ENCODE measurements around the gene ICAM5. TPM values are rescaled to one million over a fixed set of nuclear protein-coding genes. Genes with fewer than 3 reads are reported as not detected.

The ICAM5 gene
- total RNA-seq, 1 experiment from 2014 or later, result 19.5 TPM

DNA sequence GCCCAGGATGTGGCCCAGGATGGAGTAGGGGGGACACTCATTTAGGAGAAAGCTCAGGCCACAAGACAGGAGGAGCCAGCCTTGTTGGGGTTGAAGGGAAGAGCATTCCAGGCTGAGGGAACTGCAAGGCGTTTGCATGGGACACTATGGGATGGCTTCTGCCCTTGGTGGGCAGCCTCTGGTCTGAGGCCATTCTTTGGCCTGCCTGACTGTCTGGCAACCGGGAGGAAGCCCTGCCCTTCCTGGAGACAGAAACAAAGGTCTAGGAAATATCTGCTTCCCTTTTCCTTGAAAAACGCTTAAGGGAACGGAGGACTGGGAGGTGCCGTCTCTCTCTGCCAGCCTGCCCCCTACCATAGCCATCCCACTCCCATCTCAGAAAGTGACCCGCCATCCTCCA is 21.7 kb upstream of the ICAM5 start:
- no TSS peak for BruUV-seq (replicated peaks)
- TF ChIP-seq TCF7L2 (IDR thresholded peaks at IDR 0.05; ENCODE audit: low read depth, low read length), result no peak
- TF ChIP-seq, protein P1, sequence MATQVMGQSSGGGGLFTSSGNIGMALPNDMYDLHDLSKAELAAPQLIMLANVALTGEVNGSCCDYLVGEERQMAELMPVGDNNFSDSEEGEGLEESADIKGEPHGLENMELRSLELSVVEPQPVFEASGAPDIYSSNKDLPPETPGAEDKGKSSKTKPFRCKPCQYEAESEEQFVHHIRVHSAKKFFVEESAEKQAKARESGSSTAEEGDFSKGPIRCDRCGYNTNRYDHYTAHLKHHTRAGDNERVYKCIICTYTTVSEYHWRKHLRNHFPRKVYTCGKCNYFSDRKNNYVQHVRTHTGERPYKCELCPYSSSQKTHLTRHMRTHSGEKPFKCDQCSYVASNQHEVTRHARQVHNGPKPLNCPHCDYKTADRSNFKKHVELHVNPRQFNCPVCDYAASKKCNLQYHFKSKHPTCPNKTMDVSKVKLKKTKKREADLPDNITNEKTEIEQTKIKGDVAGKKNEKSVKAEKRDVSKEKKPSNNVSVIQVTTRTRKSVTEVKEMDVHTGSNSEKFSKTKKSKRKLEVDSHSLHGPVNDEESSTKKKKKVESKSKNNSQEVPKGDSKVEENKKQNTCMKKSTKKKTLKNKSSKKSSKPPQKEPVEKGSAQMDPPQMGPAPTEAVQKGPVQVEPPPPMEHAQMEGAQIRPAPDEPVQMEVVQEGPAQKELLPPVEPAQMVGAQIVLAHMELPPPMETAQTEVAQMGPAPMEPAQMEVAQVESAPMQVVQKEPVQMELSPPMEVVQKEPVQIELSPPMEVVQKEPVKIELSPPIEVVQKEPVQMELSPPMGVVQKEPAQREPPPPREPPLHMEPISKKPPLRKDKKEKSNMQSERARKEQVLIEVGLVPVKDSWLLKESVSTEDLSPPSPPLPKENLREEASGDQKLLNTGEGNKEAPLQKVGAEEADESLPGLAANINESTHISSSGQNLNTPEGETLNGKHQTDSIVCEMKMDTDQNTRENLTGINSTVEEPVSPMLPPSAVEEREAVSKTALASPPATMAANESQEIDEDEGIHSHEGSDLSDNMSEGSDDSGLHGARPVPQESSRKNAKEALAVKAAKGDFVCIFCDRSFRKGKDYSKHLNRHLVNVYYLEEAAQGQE (IDR thresholded peaks at IDR 0.05; ENCODE audit: insufficient read depth in 1 of 2, low read depth in 2 of 2, low read length in 1 of 2), result no peak
- in situ Hi-C loops (cut with HindIII; ENCODE audit: low pct_unique_long_range_greater_than_20kb, low sequenced_read_pairs), result no loop called here
- CTCF ChIA-PET, result no interaction called here
- DNase-seq (ENCODE audit: low read depth, low spot score) (no peak), ATAC-seq (no peak)
- POLR2A ChIA-PET, result interaction anchor here (0.5 kb wide), 1 partner anchor 135 kb away, joined by 4 read pairs; no protein-coding TSS in a partner anchor
- no peak overlapping the region for H3K27ac ChIP-seq (ENCODE audit: low read length)
- no peaks in the 10 kb centered on the region for H3K27me3 ChIP-seq (ENCODE audit: control insufficient read depth, insufficient read depth, low read length)
- no peaks in the 10 kb centered on the region for H3K9me3 ChIP-seq (ENCODE audit: control insufficient read depth, insufficient read depth, low read depth, low read length)
- no peak overlapping the region for H3K4me3 ChIP-seq (ENCODE audit: low read depth in 2 of 2, low read length in 2 of 2)
- peaks cover 4% of the 10 kb centered on the region for H3K4me1 ChIP-seq (ENCODE audit: control insufficient read depth, insufficient read depth, low read length)
- intact Hi-C loops (cut with micrococcal nuclease; ENCODE audit: unreplicated experiment), result no loop called here
- no peaks in the 10 kb centered on the region for H3K36me3 ChIP-seq (ENCODE audit: control insufficient read depth, insufficient read depth, low read length)

DNA sequence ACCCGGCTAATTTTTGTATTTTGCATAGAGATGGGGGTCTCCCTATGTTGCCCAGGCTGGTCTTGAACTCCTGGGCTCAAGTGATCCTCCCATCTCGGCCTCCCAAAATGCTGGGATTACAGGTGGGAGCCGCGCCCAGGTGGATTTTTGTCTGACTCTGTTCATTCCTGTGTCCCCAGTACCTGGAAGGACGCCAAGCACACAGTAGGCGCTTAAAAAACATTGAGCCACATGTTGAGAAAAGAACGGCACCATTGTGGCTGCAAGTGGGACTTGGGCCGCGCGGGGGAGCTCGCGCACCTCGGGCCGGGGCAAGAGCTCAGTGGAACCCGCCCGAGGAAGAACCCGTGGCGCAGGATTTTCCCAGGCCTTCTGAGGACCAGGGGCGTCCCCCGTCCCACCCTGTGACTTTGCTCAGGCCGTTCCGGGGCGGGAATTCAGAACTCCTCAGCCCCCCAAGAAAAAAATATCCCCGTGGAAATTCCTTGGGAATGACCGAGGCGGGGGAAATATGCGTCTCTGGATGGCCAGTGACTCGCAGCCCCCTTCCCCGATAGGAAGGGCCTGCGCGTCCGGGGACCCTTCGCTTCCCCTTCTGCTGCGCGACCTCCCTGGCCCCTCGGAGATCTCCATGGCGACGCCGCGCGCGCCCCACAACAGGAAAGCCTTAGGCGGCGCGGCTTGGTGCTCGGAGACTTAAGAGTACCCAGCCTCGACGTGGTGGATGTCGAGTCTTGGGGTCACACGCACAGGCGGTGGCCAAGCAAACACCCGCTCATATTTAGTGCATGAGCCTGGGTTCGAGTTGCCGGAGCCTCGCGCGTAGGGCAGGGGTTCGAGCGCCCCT is 20.2 kb upstream of the ICAM5 start:
- ChIA-PET POLR2A (no interaction called here), CTCF (interaction anchor here (0.7 to 2.6 kb wide), 4 partner anchors 11 to 454 kb away, joined by 3 to 17 read pairs (median 4); partner anchors contain the start of gene ICAM5)
- H3K9me3 ChIP-seq (ENCODE audit: control insufficient read depth, insufficient read depth, low read depth, low read length), result no peaks in the 10 kb centered on the region
- H3K36me3 ChIP-seq (ENCODE audit: control insufficient read depth, insufficient read depth, low read length), result no peaks in the 10 kb centered on the region
- TF ChIP-seq, protein P2, sequence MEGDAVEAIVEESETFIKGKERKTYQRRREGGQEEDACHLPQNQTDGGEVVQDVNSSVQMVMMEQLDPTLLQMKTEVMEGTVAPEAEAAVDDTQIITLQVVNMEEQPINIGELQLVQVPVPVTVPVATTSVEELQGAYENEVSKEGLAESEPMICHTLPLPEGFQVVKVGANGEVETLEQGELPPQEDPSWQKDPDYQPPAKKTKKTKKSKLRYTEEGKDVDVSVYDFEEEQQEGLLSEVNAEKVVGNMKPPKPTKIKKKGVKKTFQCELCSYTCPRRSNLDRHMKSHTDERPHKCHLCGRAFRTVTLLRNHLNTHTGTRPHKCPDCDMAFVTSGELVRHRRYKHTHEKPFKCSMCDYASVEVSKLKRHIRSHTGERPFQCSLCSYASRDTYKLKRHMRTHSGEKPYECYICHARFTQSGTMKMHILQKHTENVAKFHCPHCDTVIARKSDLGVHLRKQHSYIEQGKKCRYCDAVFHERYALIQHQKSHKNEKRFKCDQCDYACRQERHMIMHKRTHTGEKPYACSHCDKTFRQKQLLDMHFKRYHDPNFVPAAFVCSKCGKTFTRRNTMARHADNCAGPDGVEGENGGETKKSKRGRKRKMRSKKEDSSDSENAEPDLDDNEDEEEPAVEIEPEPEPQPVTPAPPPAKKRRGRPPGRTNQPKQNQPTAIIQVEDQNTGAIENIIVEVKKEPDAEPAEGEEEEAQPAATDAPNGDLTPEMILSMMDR (IDR thresholded peaks at IDR 0.05), result peak; percentile 96
- no peak for TF ChIP-seq SIN3A (IDR thresholded peaks at IDR 0.05; ENCODE audit: borderline replicate concordance, insufficient read depth, low read depth, low read length)
- peaks cover 4% of the 10 kb centered on the region for H3K4me1 ChIP-seq (ENCODE audit: control insufficient read depth, insufficient read depth, low read length)
- DNase-seq (ENCODE audit: low read depth, low spot score), result peak; percentile 33
- no TSS peak for BruUV-seq (replicated peaks)
- intact Hi-C loops (cut with micrococcal nuclease; ENCODE audit: unreplicated experiment) (loop anchor here (5.0 kb wide), 1 partner anchor 118 kb away; no protein-coding TSS in a partner anchor), in situ Hi-C loops (cut with HindIII; ENCODE audit: low pct_unique_long_range_greater_than_20kb, low sequenced_read_pairs) (no loop called here)
- ATAC-seq, result peak; percentile 70
- no peaks in the 10 kb centered on the region for H3K27me3 ChIP-seq (ENCODE audit: control insufficient read depth, insufficient read depth, low read length)
- H3K27ac ChIP-seq (ENCODE audit: low read length), result peak overlapping the region; percentile 91
- H3K4me3 ChIP-seq (ENCODE audit: low read depth in 2 of 2, low read length in 2 of 2), result peak overlapping the region; percentile 55 to 83

DNA sequence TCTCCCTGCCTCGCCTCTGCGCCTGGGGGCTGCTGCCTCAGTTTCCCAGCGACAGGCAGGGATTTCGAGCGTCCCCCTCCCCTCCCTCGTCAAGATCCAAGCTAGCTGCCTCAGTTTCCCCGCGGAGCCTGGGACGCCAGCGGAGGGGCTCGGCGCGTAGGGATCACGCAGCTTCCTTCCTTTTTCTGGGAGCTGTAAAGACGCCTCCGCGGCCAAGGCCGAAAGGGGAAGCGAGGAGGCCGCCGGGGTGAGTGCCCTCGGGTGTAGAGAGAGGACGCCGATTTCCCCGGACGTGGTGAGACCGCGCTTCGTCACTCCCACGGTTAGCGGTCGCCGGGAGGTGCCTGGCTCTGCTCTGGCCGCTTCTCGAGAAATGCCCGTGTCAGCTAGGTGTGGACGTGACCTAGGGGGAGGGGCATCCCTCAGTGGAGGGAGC is 19.6 kb upstream of the ICAM5 start:
- intact Hi-C loops (cut with micrococcal nuclease; ENCODE audit: unreplicated experiment) (loop anchor here (5.0 kb wide), 1 partner anchor 117 kb away; no protein-coding TSS in a partner anchor), in situ Hi-C loops (cut with HindIII; ENCODE audit: low pct_unique_long_range_greater_than_20kb, low sequenced_read_pairs) (no loop called here)
- ATAC-seq (peak; percentile 57), DNase-seq (ENCODE audit: low read depth, low spot score) (no peak)
- CTCF ChIA-PET, result interaction anchor here (1.0 to 2.6 kb wide), 3 partner anchors 11 to 119 kb away, joined by 3 to 17 read pairs (median 6); no protein-coding TSS in a partner anchor
- no peaks in the 10 kb centered on the region; the same call in 1 of the 2 replicates for H3K36me3 ChIP-seq (ENCODE audit: control insufficient read depth, insufficient read depth, low read length)
- peaks cover 4% of the 10 kb centered on the region for H3K4me1 ChIP-seq (ENCODE audit: control insufficient read depth, insufficient read depth, low read length)
- TF ChIP-seq TCF7L2 (IDR thresholded peaks at IDR 0.05; ENCODE audit: low read depth, low read length) (no peak), POLR2AphosphoS5 (IDR thresholded peaks at IDR 0.05; ENCODE audit: low read depth, low read length) (no peak), SIN3A (IDR thresholded peaks at IDR 0.05; ENCODE audit: borderline replicate concordance, insufficient read depth, low read depth, low read length) (no peak)
- TF ChIP-seq, protein P1 (IDR thresholded peaks at IDR 0.05; ENCODE audit: insufficient read depth in 1 of 2, low read depth in 2 of 2, low read length in 1 of 2), result no peak
- TF ChIP-seq, protein P2 (IDR thresholded peaks at IDR 0.05), result no peak
- no TSS peak for BruUV-seq (replicated peaks)
- no peaks in the 10 kb centered on the region for H3K9me3 ChIP-seq (ENCODE audit: control insufficient read depth, insufficient read depth, low read depth, low read length)
- H3K27ac ChIP-seq (ENCODE audit: low read length), result peak overlapping the region; percentile 91
- H3K4me3 ChIP-seq (ENCODE audit: low read depth in 2 of 2, low read length in 2 of 2), result peak overlapping the region; percentile 55 to 83
- H3K27me3 ChIP-seq (ENCODE audit: control insufficient read depth, insufficient read depth, low read length), result no peaks in the 10 kb centered on the region
- POLR2A ChIA-PET, result interaction anchor here (1.8 to 2.1 kb wide), 2 partner anchors 17 to 19 kb away, joined by 8 to 11 read pairs; partner anchors contain the start of genes ICAM4 and ICAM5

All from Panc1 (cell line).